Measurements from ENCODE around the gene CCDC148.
"Not testable (repeated sequence)": the region's sequence is repeated elsewhere in the genome, so short reads cannot be mapped to it uniquely, and the experiment has no call there.

CCDC148 gene

DNA sequence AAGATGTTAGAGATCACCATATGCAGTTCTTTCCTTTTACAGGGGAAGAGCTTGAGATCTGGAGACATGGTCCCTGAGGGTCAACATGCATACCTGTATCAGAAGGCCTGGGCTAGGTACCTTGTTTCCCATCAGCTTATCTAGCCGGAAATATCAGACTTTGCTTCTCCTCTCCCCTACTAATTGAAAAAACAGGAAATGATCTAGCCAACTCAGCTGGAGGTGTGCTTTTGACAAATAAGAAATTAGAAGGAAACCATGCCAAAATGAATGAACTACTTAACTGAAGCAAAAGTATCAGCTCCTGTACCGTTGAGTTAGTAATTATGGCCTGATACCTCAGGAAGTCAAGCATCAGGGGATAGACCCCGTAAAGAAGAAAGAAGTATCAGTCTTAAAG lies 20.6 kb upstream of the CCDC148 start:
- TF ChIP-seq SPI1 (IDR thresholded peaks at IDR 0.05; ENCODE audit: borderline replicate concordance, low read depth) (peak; percentile 15; the same call in 1 of the 2 replicates), GABPA (IDR thresholded peaks at IDR 0.05; ENCODE audit: low read depth) (no peak), POLR2AphosphoS5 (IDR thresholded peaks at IDR 0.05; ENCODE audit: low read depth) (no peak)
- DNase-seq (ENCODE audit: low read depth in 1 of 2, low spot score in 1 of 2) = no peak
- H3K4me3 ChIP-seq (replicated peaks; ENCODE audit: insufficient read depth, low read length) = no peak overlapping the region
- no peaks in the 10 kb centered on the region for H3K27me3 ChIP-seq (ENCODE audit: insufficient read depth, poor library complexity, severe bottlenecking)
- no peak overlapping the region for H3K27ac ChIP-seq (replicated peaks)

GRCh38 chr2:158474526-158475011 lies 18.0 kb upstream of the CCDC148 start:
- H3K27me3 ChIP-seq (ENCODE audit: insufficient read depth, poor library complexity, severe bottlenecking); H3K27ac ChIP-seq (replicated peaks); DNase-seq (ENCODE audit: low read depth in 1 of 2, low spot score in 1 of 2); H3K4me3 ChIP-seq (replicated peaks; ENCODE audit: insufficient read depth, low read length): not testable (repeated sequence)

- DNase-seq (ENCODE audit: low read depth in 1 of 2, low spot score in 1 of 2) = no peak
- no peak overlapping the region for H3K4me3 ChIP-seq (replicated peaks; ENCODE audit: insufficient read depth, low read length)
- no peak overlapping the region for H3K27ac ChIP-seq (replicated peaks)
- TF ChIP-seq, protein P1, sequence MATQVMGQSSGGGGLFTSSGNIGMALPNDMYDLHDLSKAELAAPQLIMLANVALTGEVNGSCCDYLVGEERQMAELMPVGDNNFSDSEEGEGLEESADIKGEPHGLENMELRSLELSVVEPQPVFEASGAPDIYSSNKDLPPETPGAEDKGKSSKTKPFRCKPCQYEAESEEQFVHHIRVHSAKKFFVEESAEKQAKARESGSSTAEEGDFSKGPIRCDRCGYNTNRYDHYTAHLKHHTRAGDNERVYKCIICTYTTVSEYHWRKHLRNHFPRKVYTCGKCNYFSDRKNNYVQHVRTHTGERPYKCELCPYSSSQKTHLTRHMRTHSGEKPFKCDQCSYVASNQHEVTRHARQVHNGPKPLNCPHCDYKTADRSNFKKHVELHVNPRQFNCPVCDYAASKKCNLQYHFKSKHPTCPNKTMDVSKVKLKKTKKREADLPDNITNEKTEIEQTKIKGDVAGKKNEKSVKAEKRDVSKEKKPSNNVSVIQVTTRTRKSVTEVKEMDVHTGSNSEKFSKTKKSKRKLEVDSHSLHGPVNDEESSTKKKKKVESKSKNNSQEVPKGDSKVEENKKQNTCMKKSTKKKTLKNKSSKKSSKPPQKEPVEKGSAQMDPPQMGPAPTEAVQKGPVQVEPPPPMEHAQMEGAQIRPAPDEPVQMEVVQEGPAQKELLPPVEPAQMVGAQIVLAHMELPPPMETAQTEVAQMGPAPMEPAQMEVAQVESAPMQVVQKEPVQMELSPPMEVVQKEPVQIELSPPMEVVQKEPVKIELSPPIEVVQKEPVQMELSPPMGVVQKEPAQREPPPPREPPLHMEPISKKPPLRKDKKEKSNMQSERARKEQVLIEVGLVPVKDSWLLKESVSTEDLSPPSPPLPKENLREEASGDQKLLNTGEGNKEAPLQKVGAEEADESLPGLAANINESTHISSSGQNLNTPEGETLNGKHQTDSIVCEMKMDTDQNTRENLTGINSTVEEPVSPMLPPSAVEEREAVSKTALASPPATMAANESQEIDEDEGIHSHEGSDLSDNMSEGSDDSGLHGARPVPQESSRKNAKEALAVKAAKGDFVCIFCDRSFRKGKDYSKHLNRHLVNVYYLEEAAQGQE (IDR thresholded peaks at IDR 0.05; ENCODE audit: insufficient replicate concordance, low read depth) = no peak
- TF ChIP-seq GABPA (IDR thresholded peaks at IDR 0.05; ENCODE audit: low read depth) = no peak
- TF ChIP-seq, protein P2, sequence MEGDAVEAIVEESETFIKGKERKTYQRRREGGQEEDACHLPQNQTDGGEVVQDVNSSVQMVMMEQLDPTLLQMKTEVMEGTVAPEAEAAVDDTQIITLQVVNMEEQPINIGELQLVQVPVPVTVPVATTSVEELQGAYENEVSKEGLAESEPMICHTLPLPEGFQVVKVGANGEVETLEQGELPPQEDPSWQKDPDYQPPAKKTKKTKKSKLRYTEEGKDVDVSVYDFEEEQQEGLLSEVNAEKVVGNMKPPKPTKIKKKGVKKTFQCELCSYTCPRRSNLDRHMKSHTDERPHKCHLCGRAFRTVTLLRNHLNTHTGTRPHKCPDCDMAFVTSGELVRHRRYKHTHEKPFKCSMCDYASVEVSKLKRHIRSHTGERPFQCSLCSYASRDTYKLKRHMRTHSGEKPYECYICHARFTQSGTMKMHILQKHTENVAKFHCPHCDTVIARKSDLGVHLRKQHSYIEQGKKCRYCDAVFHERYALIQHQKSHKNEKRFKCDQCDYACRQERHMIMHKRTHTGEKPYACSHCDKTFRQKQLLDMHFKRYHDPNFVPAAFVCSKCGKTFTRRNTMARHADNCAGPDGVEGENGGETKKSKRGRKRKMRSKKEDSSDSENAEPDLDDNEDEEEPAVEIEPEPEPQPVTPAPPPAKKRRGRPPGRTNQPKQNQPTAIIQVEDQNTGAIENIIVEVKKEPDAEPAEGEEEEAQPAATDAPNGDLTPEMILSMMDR (IDR thresholded peaks at IDR 0.05; ENCODE audit: insufficient read depth, low read length) = no peak
- TF ChIP-seq POLR2AphosphoS5 (IDR thresholded peaks at IDR 0.05; ENCODE audit: low read depth) = no peak
- no peak for TF ChIP-seq SPI1 (IDR thresholded peaks at IDR 0.05; ENCODE audit: borderline replicate concordance, low read depth)
- H3K27me3 ChIP-seq (ENCODE audit: insufficient read depth, poor library complexity, severe bottlenecking) = no peaks in the 10 kb centered on the region
Measured at GRCh38 chr2:158473719-158474392, 17.3 kb upstream of the CCDC148 start.

DNA sequence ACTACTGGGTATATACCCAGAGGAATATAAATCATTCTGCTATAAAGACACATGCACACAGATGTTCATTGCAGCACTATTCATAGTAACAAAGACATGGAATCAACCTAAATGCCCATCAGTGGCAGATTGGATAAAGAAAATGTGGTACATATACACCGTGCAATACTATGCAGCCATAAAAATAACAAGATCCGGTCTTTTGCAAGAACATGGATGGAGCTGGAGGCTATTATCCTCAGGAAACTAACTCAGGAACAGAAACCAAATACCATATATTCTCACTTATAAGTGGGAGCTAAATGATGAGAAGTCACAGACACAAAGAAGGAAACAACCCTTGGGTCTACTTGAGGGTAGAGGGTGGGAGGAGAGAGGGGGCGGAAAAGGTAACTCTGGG lies 16.7 kb upstream of the CCDC148 start:
- not testable (repeated sequence) for H3K4me3 ChIP-seq (replicated peaks; ENCODE audit: insufficient read depth, low read length); H3K27ac ChIP-seq (replicated peaks); H3K27me3 ChIP-seq (ENCODE audit: insufficient read depth, poor library complexity, severe bottlenecking); DNase-seq (ENCODE audit: low read depth in 1 of 2, low spot score in 1 of 2)

DNA sequence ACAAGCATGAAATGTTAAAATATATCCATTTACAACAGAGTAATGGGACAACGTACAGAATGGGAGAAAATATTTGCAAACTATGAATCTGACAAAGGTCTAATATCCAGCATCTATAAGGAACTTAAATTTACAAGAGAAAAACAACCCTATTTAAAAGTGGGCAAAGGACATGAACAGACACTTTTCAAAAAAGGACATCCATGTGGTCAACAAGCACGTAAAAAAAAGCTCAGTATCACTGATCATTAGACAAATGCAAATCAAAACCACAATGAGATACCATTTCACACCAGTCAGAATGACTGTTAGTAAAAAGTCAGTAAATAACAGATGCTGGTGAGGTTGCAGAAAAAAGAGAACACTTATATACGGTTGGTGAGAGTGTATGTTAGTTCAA lies 16.3 kb upstream of the CCDC148 start:
- not testable (repeated sequence) for DNase-seq (ENCODE audit: low read depth in 1 of 2, low spot score in 1 of 2); H3K27ac ChIP-seq (replicated peaks); H3K27me3 ChIP-seq (ENCODE audit: insufficient read depth, poor library complexity, severe bottlenecking); H3K4me3 ChIP-seq (replicated peaks; ENCODE audit: insufficient read depth, low read length)

- TF ChIP-seq SPI1 (IDR thresholded peaks at IDR 0.05; ENCODE audit: borderline replicate concordance, low read depth) (no peak), POLR2AphosphoS5 (IDR thresholded peaks at IDR 0.05; ENCODE audit: low read depth) (no peak), GABPA (IDR thresholded peaks at IDR 0.05; ENCODE audit: low read depth) (no peak)
- TF ChIP-seq, protein P1 (IDR thresholded peaks at IDR 0.05; ENCODE audit: insufficient replicate concordance, low read depth) = no peak
- TF ChIP-seq, protein P2 (IDR thresholded peaks at IDR 0.05; ENCODE audit: insufficient read depth, low read length) = no peak
- Histone ChIP-seq H3K27me3 (ENCODE audit: insufficient read depth, poor library complexity, severe bottlenecking) (no peaks in the 10 kb centered on the region), H3K27ac (replicated peaks) (no peak overlapping the region), H3K4me3 (replicated peaks; ENCODE audit: insufficient read depth, low read length) (no peak overlapping the region)
- DNase-seq (ENCODE audit: low read depth in 1 of 2, low spot score in 1 of 2) = no peak
Measured at GRCh38 chr2:158467248-158467647, 10.7 kb upstream of the CCDC148 start.

Measured in HL-60 (cell line).